ENCODE measurements around the gene CDKAL1. TPM values are rescaled to one million over a fixed set of nuclear protein-coding genes. Genes with fewer than 3 reads are reported as not detected.

CDKAL1 gene
- polyA plus RNA-seq, 2 of the 4 experiments (the other 2 are of a cell fraction), result 4.7 to 8.3 TPM

- POLR2A ChIA-PET, result no interaction called here
- Histone ChIP-seq H3K9me3 (0 out of 3 replicates have a peak, but pooled peaks cover 2% of the 10 kb centered on the region), H3K4me3 (no peak overlapping the region), H3K4me2 (peak overlapping the region; percentile 88), H3K27ac (peak overlapping the region; percentile 88 to 89), H3K4me1 (peaks cover 36% of the 10 kb centered on the region)
- TF ChIP-seq POLR2A (IDR thresholded peaks at IDR 0.05; ENCODE audit: low read length) (no peak), FOSL2 (IDR thresholded peaks at IDR 0.05) (no peak), FOSL2 (CRISPR knock-in tag; IDR thresholded peaks at IDR 0.05) (no peak), RNF2 (IDR thresholded peaks at IDR 0.05; ENCODE audit: borderline replicate concordance, low read depth) (no peak), PHF8 (IDR thresholded peaks at IDR 0.05; ENCODE audit: borderline replicate concordance, low read depth) (no peak), RARB (CRISPR knock-in tag; IDR thresholded peaks at IDR 0.05) (no peak), ZC3H11A (IDR thresholded peaks at IDR 0.05) (no peak), MAZ (IDR thresholded peaks at IDR 0.05; ENCODE audit: borderline replicate concordance, low read depth, low read length) (no peak), HES2 (IDR thresholded peaks at IDR 0.05) (no peak), REST (IDR thresholded peaks at IDR 0.05) (no peak), RAD21 (conservative IDR thresholded peaks at IDR 0.05 in 1 of 2, IDR thresholded peaks at IDR 0.05 in 1 of 2) (no peak), MAFK (IDR thresholded peaks at IDR 0.05; ENCODE audit: partially characterized antibody) (no peak), TP53 (CRISPR knock-in tag; IDR thresholded peaks at IDR 0.05) (no peak), KDM5A (IDR thresholded peaks at IDR 0.05) (no peak), EP300 (IDR thresholded peaks at IDR 0.05) (no peak), RCOR1 (IDR thresholded peaks at IDR 0.05; ENCODE audit: low read depth, low read length) (no peak), POLR2AphosphoS2 (conservative IDR thresholded peaks at IDR 0.05; ENCODE audit: low read length) (no peak), EHF (CRISPR knock-in tag; IDR thresholded peaks at IDR 0.05) (no peak), NPAS2 (CRISPR knock-in tag; IDR thresholded peaks at IDR 0.05; ENCODE audit: borderline replicate concordance) (no peak)
- TF ChIP-seq, protein P1, sequence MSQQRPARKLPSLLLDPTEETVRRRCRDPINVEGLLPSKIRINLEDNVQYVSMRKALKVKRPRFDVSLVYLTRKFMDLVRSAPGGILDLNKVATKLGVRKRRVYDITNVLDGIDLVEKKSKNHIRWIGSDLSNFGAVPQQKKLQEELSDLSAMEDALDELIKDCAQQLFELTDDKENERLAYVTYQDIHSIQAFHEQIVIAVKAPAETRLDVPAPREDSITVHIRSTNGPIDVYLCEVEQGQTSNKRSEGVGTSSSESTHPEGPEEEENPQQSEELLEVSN (IDR thresholded peaks at IDR 0.05; ENCODE audit: borderline replicate concordance, low read depth), result no peak
- CTCF ChIA-PET, result interaction anchor here (0.6 to 2.3 kb wide), 5 partner anchors 392 to 1956 kb away, joined by 3 to 27 read pairs (median 3); partner anchors contain the start of gene SOX4
- 74% methylated on average over 2 of the region's 2 CpGs for WGBS (ENCODE audit: missing lambda C conversion rate)
- ATAC-seq, result no peak
- peak in 1 of 2 experiments; percentile 0 for DNase-seq (ENCODE audit: low read depth in 1 of 2, low spot score in 1 of 2)
- no peak for FAIRE-seq
Observed at GRCh38 chr6:20876036-20876435, 341.8 kb downstream of the CDKAL1 start.

DNA sequence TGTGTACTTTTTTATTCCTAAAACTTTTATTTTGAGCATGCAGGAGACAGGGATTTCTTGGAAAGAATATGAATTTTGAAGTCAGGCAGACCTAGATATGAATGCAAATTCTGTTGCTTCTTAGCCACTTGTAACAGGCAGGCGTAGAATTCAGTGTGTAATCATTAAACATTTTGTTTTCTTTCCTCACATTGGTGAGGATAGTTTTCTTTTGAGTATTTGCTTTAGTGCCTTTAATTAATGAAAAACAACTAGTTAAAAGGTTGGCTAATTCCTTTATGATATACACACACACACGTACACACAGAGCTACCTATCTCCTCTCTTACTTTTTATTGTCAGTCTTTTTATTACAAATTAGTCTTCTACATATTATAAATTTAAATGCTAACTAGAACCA is 342.3 kb downstream of the CDKAL1 start:
- Histone ChIP-seq H3K4me1 (peaks cover 36% of the 10 kb centered on the region), H3K4me2 (peak overlapping the region; percentile 88), H3K27ac (peak overlapping the region; percentile 88 to 89), H3K9me3 (0 out of 3 replicates have a peak, but pooled peaks cover 3% of the 10 kb centered on the region), H3K4me3 (no peak overlapping the region)
- no peak for FAIRE-seq
- WGBS (ENCODE audit: missing lambda C conversion rate), result 73% methylated on average over 2 of the region's 2 CpGs
- POLR2A ChIA-PET, result interaction anchor here (1.9 kb wide), 2 partner anchors 712 to 717 kb away, joined by 17 to 20 read pairs; partner anchors contain the start of gene SOX4
- DNase-seq (ENCODE audit: low read depth in 1 of 2, low spot score in 1 of 2), result no peak
- ATAC-seq, result no peak
- CTCF ChIA-PET, result interaction anchor here (2.3 kb wide), 1 partner anchor 712 kb away, joined by 27 read pairs; no protein-coding TSS in a partner anchor
- TF ChIP-seq TFCP2L1 (CRISPR knock-in tag; IDR thresholded peaks at IDR 0.05), result no peak
- TF ChIP-seq FOXS1 (CRISPR knock-in tag; IDR thresholded peaks at IDR 0.05), result no peak
- no peak for TF ChIP-seq NR3C1 (IDR thresholded peaks at IDR 0.05)
- no peak for TF ChIP-seq JUNB (IDR thresholded peaks at IDR 0.05)
- no peak for TF ChIP-seq EHMT2 (IDR thresholded peaks at IDR 0.05; ENCODE audit: low read depth)
- no peak for TF ChIP-seq HMGXB4 (CRISPR knock-in tag; IDR thresholded peaks at IDR 0.05; ENCODE audit: borderline replicate concordance)
- no peak for TF ChIP-seq EHF (CRISPR knock-in tag; IDR thresholded peaks at IDR 0.05)
- TF ChIP-seq CHD4 (IDR thresholded peaks at IDR 0.05; ENCODE audit: borderline replicate concordance), result no peak
- TF ChIP-seq RCOR1 (IDR thresholded peaks at IDR 0.05; ENCODE audit: low read depth, low read length), result no peak
- no peak for TF ChIP-seq GATA3 (IDR thresholded peaks at IDR 0.05; ENCODE audit: borderline replicate concordance)
- TF ChIP-seq KDM5A (IDR thresholded peaks at IDR 0.05), result no peak
- TF ChIP-seq HDAC2 (IDR thresholded peaks at IDR 0.05), result no peak
- no peak for TF ChIP-seq CBX2 (IDR thresholded peaks at IDR 0.05; ENCODE audit: borderline replicate concordance, low read depth)
- TF ChIP-seq MAZ (IDR thresholded peaks at IDR 0.05; ENCODE audit: borderline replicate concordance, low read depth, low read length), result no peak
- no peak for TF ChIP-seq ZNF302 (CRISPR knock-in tag; IDR thresholded peaks at IDR 0.05)
- no peak for TF ChIP-seq FOSB (CRISPR knock-in tag; IDR thresholded peaks at IDR 0.05)
